GM19463 (cell line): ENCODE data around the gene ADAMTS5.

ENCODE experiments used
- ATAC-seq: cut with Tn5 transposase; IDR thresholded peaks from one replicate; pipeline ENCODE4 v1.9.1; 2021; ENCODE audit warnings: mild to moderate bottlenecking, moderate library complexity; ENCODE audit not compliant: unreplicated experiment

The ADAMTS5 gene

GRCh38 chr21:26967062-26967913 lies at the start of gene ADAMTS5:
Gene ADAMTS5 (minus strand): TSS chr21:26967088. CDS start chr21:26966391, 697 bp downstream.
- ATAC-seq: no peak

GRCh38 chr21:27001526-27001925 lies 34.6 kb upstream of the ADAMTS5 start:
- no peak for ATAC-seq

- ATAC-seq: no peak
Observed at GRCh38 chr21:26983576-26983975, 16.7 kb upstream of the ADAMTS5 start.

- ATAC-seq: no peak
Observed at GRCh38 chr21:26982767-26983166, 15.9 kb upstream of the ADAMTS5 start.

GRCh38 chr21:26977746-26978145 lies 10.9 kb upstream of the ADAMTS5 start:
- ATAC-seq: no peak

- no peak for ATAC-seq
Observed at GRCh38 chr21:26973226-26973625, 6.3 kb upstream of the ADAMTS5 start.

GRCh38 chr21:26972192-26972591 lies 5.3 kb upstream of the ADAMTS5 start:
- no peak for ATAC-seq

GRCh38 chr21:26969971-26970725 lies 3.3 kb upstream of the ADAMTS5 start:
- ATAC-seq: no peak

GRCh38 chr21:26966649-26967061 lies 233 bp downstream of the ADAMTS5 start:
- no peak for ATAC-seq

- ATAC-seq: no peak
Observed at GRCh38 chr21:26965907-26966581, 844 bp downstream of the ADAMTS5 start.

GRCh38 chr21:26965040-26965906 lies 1.6 kb downstream of the ADAMTS5 start:
- no peak for ATAC-seq

- ATAC-seq: no peak
Observed at GRCh38 chr21:26964170-26964778, 2.6 kb downstream of the ADAMTS5 start.

GRCh38 chr21:26962621-26963181 lies 4.2 kb downstream of the ADAMTS5 start:
- no peak for ATAC-seq

GRCh38 chr21:26961698-26962097 lies 5.2 kb downstream of the ADAMTS5 start:
- ATAC-seq: no peak

- no peak for ATAC-seq
Observed at GRCh38 chr21:26958788-26959187, 8.1 kb downstream of the ADAMTS5 start.

- no peak for ATAC-seq
Observed at GRCh38 chr21:26956813-26957212, 10.1 kb downstream of the ADAMTS5 start.

- ATAC-seq: no peak
Observed at GRCh38 chr21:26956216-26956615, 10.7 kb downstream of the ADAMTS5 start.

GRCh38 chr21:26954662-26955121 lies 12.2 kb downstream of the ADAMTS5 start:
- no peak for ATAC-seq

- ATAC-seq: no peak
Observed at GRCh38 chr21:26952374-26953066, 14.4 kb downstream of the ADAMTS5 start.
